HG03097 (cell line): ENCODE data around the gene IRS1.

Source experiments
- ATAC-seq: cut with Tn5 transposase; IDR thresholded peaks from one replicate; pipeline ENCODE4 v1.9.1; 2021; ENCODE audit not compliant: unreplicated experiment, low FRiP score

The IRS1 gene

DNA sequence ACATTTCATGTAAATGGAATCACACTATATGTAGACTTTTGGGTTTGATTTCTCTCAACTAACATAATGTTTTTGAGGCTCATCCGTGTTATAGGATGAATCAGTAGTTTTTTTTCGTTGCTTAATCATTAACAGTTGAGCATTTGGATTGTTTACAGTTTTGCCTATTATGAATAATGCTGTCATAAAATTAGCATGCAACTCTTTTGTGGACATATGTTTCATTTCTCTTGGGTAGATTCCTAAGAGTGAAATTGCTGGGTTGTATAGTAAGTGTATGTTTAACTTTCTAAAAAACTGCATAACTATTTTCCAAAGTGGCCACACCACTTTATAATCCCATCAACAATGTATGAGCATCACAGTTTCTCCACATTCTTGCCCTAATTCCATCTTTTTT, 28.6 kb upstream of the IRS1 start:
- no peak for ATAC-seq

DNA sequence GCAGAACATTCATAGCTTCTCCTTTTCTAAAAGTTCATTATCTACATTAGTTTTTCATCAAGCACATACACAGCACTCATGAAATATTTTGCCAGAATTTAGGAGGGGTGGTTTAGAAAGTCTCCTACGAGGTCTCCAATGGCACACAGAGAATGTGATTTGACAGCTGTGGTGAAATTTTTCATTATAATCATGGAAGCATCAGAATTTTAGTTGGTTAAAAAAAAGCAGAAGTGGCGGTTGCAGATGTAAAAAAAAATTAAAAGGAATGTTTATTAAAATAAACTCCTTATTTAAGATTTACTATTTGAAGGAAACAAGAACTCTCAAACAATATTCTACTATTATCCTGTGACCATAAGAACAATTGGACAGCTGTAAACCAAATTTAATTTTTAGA, 25.4 kb upstream of the IRS1 start:
- no peak for ATAC-seq

DNA sequence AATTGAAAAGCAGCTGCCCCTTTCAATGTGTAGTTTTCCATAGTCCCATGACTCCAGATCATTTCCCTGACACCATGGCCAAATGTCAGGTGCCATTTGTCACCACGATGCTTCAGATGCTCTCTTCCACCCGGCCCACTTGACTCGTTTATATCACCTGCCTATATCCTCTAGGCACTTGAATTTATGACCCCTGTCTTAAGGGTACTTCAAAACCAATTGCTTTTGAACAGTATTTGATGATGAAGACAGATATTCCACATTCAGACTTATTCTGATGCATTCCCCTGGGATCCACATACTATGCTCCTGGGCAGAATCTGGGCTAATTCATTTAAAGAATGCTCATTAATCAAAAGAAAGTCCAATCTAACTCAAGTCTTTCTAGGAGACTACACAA, 19.3 kb upstream of the IRS1 start:
- ATAC-seq: no peak

DNA sequence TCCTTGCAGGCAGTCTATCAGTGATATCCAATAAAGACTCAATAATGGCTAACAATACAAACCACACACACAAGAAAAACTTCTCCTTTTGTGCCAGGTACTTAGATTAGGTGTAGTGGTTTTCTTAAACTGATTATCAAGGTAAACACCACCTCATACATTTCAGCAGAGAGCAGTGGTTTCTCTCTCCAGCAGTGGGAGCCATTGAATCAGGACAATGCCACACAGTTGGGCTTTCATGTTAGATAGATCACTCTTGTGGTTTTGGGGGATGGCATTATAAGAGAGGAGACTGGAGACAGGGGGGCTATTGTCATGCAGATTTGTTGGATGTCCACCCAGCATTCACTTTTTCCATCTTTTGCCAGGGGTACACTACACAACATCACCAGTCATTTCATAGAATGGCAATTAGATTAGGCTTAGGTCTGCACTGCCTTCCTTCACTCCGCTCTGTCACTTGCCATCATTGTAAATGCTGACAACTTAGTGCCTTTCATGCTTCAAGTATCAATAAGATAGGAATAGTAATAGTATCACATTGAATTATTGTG, 13.6 kb upstream of the IRS1 start:
- ATAC-seq: no peak

DNA sequence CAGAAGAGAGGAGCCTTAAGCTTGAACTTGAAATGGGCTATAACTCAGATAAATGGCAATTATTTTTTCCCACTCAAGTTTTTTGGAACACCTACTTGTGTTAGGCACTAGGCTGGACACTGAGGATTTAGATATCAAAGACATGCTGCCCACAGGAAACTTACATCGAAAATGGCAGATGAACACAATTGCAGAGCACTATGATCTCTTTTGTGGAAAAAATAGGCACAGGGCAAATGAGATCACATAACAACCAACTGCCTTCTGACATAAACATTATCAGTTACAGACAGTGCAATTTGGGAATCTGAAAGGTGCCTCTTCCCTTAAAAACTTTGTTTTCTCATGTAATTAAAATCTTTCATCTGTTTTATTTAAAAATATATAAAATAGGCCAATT, 3.8 kb upstream of the IRS1 start:
- ATAC-seq: no peak

DNA sequence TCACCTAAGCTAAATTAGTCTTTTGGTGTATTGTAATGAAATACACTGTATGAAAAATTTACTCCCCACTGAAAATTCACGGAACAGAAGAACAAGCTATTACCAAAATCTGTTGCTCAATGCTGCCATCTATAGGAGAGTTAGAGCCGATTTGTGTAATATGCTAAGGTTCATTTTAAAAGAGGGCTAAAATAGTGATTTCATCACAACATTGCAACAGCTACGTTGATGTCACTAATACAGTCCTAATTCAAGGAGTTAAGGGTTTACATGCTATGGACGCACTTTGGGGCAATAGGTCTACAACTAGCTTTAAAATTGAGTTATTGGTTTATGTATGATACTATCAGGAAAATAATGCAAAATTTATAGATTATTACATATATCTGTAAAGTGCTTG, 3.0 kb upstream of the IRS1 start:
- ATAC-seq: no peak

DNA sequence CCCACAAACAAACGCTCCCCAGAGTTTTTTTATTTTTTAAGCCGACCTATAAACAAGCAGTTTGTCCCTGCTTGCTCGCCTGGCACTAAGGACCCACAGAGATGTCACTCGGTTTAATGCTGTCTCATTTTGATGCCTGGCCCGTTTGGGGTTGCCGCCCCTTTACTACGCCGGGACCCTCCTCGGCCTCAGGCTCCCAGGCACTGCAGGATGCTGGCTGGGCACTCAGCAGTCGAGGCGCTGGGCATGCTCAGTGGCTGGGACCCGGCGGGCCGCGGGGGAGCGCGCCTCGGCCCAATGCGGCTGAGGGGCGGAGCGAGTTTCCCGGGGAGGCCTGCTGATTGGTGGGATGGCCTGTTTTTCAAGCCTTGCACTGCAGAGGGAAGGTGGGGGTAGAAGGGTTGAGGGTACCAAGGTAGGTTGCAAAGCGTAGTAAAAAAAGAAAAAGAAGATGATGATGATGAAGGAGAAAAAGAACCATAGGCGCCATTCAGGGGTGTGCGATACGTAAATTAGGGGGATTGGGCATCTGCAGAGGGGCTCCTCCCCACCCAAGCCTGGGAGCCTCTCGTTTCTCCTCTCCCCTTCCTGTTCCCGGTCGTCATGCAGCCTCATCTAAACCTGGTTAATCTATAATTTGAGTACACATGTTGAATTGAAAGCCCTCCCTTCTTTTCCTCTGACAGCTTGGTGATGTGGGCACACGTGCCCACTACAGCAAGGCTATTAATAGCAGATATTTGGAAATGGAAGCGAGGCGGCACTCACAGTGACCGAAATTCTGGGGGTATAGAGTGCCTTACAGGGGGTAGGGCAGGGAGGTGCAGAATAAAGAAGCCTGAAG, 1.5 kb upstream of the IRS1 start:
- peak; percentile 86 for ATAC-seq

DNA sequence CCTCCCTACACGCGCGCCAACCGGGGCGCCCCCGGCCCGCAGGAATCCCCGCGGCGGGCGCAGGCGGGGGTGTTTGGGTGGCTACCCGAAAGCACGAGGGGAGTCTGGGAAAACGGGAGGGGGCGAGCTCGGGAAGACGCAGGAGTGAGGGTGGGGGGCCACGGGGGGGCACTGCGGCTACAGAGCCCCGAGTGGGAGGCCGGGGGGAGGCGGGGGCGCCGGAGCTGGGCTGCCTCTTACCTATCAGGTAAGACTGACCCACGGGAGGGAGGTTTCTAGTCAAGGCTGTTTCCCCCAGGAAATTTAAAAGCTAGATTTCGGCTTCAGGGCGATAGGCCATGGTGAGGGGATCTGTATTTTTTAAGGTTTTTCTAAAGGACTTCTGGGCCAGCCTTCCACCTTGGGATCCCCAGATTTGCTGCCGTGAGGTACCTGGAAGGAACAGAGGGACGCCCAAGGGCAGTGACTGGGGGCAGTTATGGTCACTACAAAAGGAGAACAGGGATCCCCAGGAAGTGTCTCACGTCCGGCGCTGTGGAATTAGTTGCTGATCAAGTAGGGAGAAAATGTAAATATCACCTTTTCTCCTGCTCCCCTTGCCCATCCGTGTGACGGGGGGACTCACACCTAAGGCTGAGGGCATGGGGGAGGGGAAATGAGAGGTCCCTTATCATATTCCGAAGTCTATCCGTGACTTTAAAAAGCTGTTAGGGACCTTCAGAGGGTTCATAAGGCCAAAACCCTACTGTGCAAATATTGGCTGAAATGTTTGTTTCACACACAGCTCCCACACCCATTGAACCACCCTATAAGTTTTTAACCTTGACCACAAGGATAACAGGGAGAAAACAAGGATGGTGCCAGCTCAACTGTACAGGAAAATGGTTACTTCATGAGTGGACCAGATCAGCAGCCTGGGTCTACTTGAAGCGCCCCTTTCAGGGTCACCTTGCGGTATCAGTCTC, 638 bp upstream of the IRS1 start:
- ATAC-seq: no peak

DNA sequence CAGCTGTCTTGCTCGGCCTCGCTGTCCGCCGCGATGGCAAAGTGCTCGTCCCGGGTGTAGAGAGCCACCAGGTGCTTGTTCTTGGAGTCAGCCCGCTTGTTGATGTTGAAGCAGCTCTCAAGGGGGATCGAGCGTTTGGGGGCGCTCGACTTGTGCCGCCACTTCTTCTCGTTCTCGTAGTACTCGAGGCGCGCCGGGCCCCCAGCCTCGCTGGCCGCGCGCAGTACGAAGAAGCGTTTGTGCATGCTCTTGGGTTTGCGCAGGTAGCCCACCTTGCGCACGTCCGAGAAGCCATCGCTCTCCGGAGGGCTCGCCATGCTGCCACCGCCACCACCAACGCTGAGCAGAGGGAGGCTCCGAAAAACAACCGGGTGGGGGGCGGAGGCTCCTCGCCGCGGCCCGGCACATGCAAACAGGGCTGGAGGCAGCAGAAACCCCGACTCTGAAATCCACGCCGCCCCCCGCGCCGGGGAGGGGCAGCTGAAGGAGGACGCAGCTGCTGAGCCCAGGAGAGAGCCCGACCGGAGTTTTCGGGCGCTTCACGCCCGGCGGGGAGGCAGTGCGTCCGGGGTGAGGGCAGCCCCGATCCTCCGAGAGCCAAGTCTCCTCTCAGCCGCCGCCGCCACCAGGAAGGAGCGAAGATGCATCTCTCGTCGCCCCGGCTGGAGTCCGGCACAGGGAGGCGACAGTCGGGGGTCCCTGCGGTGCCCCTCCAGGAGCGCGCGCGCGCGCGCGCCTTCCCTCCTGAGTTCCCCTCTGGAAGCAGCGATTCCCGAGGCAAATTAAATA, 1.0 kb downstream of the IRS1 start:
- ATAC-seq: peak; percentile 16

DNA sequence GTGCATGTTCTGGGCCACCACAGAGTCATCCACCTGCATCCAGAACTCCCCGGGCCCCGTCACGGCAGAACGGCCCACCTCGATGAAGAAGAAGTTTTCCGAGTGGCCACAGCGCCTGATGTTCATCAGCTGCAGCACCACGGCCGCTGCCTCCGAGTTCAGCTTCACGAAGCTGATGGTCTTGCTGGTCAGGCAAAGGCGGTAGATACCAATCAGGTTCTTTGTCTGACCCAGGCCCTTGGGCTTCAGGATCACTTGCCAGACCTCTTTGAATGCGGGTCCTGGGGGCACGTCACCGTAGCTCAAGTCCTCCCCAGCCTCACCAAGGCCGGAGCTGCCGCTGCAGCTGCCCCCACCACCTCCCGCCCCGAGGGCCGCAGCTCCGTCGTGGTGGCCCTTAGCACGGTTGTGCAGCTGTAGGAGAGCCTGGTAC, 1.6 kb downstream of the IRS1 start:
- ATAC-seq: no peak

DNA sequence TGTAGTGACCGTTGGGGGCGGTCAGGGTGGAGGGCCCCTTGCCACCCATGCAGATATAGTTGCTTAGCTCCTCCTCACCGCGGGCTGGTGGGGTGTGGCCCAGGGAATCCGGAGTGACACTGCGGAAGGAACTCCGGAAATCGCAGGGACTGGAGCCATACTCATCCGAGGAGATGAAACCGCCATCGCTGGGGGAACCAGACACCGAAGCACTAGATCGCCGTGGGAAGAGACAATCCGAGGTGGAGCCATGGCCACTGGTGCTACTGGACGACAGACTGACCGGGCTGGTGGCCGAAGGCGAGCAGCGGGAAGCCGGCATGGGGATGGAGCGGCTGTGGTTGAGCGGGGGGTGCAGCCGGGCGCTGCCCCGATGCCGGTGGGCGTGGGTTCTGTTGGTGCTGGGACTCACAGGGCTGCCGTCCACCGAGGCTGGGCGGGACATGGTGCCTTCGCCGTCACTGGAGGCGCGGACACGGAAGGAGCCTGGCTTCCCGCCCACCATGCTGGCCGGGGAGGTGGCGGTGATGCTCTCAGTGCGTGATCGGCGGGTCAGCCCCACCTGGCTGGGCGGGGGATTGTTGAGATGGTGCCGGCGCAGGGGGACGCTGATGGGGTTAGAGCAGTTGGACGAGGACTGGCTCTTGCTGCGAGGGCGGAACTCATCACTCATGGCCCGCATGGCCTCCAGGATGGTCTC, 2.2 kb downstream of the IRS1 start:
- ATAC-seq: no peak

DNA sequence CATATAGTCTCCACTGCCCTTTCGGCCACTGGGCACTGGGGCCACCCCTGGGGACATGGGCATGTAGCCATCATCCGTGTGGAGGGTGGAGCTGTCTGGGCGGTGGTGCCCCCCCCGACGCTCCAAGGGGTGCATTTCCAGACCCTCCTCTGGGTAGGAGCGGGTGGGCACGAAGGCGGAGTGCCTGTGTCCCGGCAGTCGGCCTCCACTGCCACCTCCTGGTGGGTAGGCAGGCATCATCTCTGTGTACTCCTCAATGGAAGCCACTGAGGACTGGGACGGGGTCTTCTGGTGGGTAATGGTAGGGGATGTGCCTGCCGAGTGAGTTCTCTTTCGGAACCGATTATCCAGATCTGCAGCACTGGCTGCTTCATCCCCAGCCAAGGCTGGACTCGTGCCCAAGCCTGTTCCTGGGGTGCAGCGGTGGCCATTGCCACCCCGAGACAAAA, 2.8 kb downstream of the IRS1 start:
- ATAC-seq: no peak

DNA sequence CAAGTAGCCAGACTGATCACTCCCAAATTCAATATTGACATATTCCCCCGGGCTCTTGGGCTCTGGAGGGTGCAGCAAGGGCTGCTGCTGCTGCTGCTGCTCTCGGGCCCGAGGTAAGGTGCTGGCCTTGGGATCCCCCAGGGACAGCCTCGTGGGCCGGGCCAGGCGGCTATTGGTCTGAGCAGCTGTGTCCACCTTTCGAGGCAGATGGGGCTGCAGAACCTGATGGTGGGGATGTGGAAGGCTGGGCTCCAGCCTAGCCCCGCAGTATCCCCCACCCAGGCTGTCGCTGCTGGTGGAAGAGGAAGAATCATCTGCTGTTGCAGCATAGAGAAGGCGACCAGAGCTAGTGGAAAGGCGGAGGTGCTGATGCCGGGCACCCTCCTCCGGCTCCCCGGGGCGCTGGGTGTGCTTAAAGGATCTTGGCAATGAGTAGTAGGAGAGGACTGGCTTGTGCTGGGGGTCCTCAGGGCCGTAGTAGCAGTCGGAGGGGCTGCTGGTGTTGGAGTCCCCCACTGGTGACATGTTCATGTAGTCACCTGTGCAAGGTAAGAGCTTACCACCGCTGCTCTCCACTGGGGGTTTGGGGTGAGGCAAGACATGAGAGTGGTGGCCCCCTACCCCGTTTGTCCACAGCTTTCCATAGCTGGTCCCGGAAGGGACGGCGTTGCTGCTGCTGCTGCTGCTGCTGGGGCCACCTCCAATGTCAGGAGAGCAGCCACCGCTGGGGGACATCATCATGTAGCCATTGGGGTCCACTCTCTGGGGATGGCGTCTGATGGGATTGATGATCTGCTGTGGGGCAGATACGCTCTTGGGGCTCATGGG, 3.4 kb downstream of the IRS1 start:
- no peak for ATAC-seq

DNA sequence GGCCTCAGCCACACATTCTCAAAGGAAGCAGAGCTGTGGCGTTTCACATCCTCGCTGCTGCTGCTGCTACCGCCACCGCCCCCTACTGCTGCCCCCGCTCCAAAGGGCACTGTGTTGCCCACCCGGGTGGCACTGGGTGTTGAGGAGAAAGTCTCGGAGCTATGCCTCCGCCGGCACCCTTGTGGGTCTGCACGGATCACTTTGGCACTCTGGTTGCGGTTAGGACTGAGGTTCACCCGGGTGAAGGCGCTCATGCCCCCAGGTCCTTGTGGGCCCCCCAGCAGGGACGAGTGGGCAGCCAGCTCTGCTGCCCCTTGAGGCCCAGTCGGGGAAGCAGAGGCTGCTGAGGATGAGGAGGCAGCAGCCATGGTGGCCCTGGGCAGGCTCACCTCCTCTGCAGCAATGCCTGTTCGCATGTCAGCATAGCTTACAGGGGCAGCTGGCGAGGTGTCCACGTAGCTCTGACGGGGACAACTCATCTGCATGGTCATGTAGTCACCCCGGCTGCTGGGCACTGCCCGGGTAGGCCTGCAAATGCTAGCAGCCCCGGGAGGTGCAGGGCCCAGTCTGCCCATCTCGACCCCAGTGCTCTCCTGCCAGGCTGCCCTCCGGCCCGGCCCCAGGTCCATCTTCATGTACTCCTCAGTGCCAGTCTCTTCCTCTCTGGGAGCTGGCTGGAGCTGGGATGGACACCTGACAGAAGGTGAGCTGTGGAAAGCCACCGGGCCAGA, 4.2 kb downstream of the IRS1 start:
- ATAC-seq: no peak

DNA sequence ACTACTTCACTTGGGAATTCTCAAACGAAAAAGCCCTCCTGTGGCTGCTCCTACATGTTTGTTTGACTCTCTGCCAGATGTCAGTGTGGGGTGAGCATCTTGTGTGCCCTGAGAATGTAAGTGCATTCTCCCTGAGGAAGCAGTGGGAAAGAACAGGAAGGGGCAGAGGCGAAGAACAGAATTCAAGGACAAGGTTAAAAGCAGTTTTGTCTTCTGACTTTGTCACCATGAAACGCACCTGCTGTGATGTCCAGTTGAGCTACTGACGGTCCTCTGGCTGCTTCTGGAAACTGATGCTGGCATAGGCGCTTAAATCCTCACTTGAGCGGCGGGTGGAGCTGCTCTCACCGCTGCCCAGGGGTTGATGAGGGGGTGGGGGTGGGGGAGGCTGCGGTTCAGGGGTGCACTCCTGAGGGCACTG, 4.9 kb downstream of the IRS1 start:
- ATAC-seq: no peak

DNA sequence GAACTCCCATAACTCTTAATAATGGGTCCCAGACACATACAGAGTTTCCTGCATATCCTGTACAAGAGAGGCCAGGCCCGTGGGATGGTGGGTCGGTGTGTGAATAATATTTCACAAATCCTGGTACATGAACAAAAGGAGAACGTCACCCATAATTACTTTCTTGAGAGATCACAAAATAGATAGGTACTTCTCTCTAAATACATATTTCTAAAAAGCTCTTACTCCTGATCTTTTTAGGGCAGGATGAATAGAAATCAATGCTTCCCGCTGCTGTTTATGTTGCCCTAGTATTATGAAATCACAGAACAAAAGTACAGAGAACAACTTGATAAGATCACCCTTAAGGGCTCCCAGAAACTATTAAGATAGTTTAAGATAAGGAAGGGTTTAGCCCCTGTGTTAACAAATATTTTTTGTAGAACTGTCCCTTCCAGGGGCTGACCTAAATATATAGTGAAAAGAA, 5.4 kb downstream of the IRS1 start:
- ATAC-seq: no peak

DNA sequence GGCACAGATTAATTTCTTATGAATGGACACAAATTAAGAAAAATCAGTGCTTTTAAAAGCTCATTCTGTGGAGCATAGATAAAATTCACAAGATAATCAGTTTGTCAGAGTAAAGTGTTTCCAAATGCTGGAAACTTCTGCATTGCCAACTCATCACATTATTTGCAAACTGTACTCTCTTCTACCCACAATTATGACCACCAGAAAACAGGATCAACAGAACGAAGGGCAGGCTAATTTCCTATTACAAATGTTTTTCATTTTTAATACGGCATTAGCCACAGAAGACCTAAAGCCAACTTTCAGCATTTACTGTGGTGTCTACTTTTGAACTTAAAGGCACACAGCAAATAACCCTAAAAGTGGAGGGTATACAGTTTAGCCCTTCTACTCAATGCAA, 6.0 kb downstream of the IRS1 start:
- ATAC-seq: no peak
